Esophagus (tissue), 2 donors: ENCODE data around the gene GLP2R. TPM values are rescaled to one million over a fixed set of nuclear protein-coding genes. Genes with fewer than 3 reads are reported as not detected.
"Not testable (repeated sequence)": the region's sequence is repeated elsewhere in the genome, so short reads cannot be mapped to it uniquely, and the experiment has no call there.

Experiments used
- H3K27ac ChIP-seq, 2 donors: one replicate each; pipeline ENCODE4 v1.5.1; 2013; ENCODE audit warnings: low read depth in 2 of 2, mild to moderate bottlenecking in 2 of 2, inconsistent platforms in 1 of 2, low read length in 1 of 2, moderate library complexity in 1 of 2
- H3K27me3 ChIP-seq, 2 donors: one replicate each; pipeline ENCODE4 v1.6.1; 2013; ENCODE audit warnings: low read length in 2 of 2, control low read depth in 1 of 2, mild to moderate bottlenecking in 1 of 2; ENCODE audit not compliant: insufficient read depth in 2 of 2, control insufficient read depth in 1 of 2
- H3K36me3 ChIP-seq, 2 donors: one replicate each; pipeline ENCODE4 v1.6.1; 2013; ENCODE audit warnings: low read length in 1 of 2; ENCODE audit not compliant: control insufficient read depth in 2 of 2, insufficient read depth in 2 of 2
- H3K4me1 ChIP-seq, 2 donors: one replicate each; pipeline ENCODE4 v1.6.1; 2013; ENCODE audit warnings: low read length in 1 of 2; ENCODE audit not compliant: control insufficient read depth in 2 of 2, insufficient read depth in 2 of 2
- H3K4me3 ChIP-seq, 2 donors: one replicate each; pipeline ENCODE4 v1.5.1; 2013; ENCODE audit warnings: low read length in 2 of 2, mild to moderate bottlenecking in 2 of 2, low read depth in 1 of 2, moderate library complexity in 1 of 2
- H3K9me3 ChIP-seq, 2 donors: one replicate each; pipeline ENCODE4 v1.6.1; 2013; ENCODE audit warnings: mild to moderate bottlenecking in 2 of 2, low read depth in 1 of 2, low read length in 1 of 2, moderate library complexity in 1 of 2; ENCODE audit not compliant: control insufficient read depth in 2 of 2, insufficient read depth in 1 of 2
- WGBS, 2 donors: extraction: QIAGEN DNeasy Blood & Tissue Kit; methylation state at CpG; one replicate each; pipeline ENCODE4 v1.1.7; 2013; 5-methylcytosine and 5-hydroxymethylcytosine counted together
- polyA plus RNA-seq, 2 donors: library from polyadenylated mRNA; stranded (reverse); fragments of 200-250 nt; gene quantifications; one replicate each; pipeline ENCODE4 v1.2.3, GENCODE V29; 2013
- donor health status: healthy with polysubstance abuse.
- donor health status: Bipolar disorder and iron deficiency.

The GLP2R gene
- polyA plus RNA-seq, 2 donors = 0.15 to 0.18 TPM

DNA sequence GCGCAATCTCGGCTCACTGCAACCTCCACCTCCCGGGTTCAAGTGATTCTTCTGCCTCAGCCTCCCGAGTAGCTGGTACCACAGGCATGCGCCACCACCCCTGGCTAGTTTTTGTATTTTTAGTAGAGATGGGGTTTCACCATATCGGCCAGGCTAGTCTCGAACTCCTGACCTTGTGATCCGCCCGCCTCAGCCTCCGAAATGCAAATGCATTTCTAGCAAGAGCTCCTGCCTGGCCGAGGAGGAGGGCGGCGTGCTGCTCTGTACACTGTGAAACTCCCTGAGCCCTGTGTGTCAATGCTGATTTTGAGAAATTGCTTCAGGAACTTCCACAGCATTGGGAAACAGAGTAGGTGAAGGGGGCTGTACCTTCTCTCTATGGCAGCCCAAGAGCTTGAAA lies 95.5 kb downstream of the GLP2R start:
- not testable (repeated sequence) for H3K4me1 ChIP-seq, H3K9me3 ChIP-seq, H3K27ac ChIP-seq, H3K27me3 ChIP-seq, H3K4me3 ChIP-seq
- H3K36me3 ChIP-seq = peaks cover 0 to 12% of the 10 kb centered on the region in 2 donors
- 89 to 94% methylated on average over 13 of the region's 13 CpGs for WGBS, 2 donors

DNA sequence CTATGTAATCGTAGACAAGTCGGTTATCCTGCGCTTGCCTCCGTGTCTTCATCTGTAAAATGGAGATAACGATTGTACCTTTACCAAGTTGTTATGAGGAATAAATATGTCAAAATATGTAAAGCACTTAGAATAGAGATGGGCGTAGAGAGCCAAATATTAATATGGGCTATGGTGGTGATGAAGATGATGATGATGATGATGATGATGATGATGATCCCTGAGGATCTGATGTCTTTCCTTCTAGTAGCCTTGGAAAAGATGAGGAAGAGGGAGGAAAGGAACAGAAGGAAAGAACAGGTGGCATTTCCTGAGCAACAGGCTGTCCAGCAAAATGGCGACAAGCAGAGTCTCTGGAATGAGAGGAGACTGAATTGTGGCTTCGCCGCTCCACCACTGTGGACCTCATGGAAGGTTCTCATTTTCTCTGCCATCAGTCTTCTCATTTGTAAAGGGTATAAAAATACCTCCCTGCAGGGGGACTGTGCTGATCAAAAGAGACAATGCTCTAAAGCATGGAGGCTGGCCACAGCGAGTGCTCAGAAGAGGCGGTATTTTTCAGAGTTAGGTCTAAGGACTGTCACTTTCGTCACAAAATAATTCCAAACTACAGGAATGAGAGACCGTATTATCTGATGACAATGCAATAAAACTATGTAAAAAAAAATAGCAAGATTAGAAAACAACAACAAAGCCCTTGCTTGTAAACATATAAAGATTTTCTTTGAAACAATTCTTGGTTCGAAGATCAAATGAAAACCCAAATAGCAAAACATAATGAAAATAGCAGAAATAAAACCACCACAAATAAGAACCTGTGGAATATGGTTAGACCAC lies 96.5 kb downstream of the GLP2R start:
- Histone ChIP-seq H3K36me3 (peaks cover 0 to 9% of the 10 kb centered on the region in 2 donors), H3K27me3 (no peaks in the 10 kb centered on the region)

DNA sequence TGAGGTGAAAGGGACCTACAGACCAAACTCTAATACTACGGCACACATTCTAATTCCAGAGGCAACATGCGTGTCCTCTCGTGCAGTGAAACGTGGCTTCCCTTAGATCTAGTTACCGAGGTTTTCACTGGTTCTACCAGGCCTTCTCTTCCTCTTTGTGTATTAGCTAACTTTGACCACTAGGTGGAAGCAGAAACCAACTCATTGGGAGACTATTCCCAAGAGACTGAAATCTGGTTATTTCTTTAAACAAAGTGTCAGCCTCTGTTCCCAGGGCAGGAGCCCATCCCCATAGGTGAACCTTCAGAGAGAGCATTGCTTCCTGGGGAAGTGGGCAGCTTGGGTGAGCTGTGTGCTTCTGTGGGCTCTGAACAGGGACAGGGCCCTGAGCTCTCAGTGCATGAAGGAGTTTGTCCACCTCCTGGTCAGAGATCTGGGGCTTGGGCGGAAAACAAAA lies 99.0 kb downstream of the GLP2R start:
- H3K27me3 ChIP-seq = no peaks in the 10 kb centered on the region
- no peak overlapping the region for H3K27ac ChIP-seq
- WGBS, 2 donors = 18 to 20% methylated on average over 6 of the region's 6 CpGs
- no peaks in the 10 kb centered on the region for H3K9me3 ChIP-seq
- no peak overlapping the region for H3K4me3 ChIP-seq
- peaks cover 0 to 3% of the 10 kb centered on the region in 2 donors for H3K36me3 ChIP-seq
- no peaks in the 10 kb centered on the region for H3K4me1 ChIP-seq

More for the DNA sequence above, 96.5 kb downstream of the GLP2R start:
- H3K9me3 ChIP-seq = peaks cover 0 to under 1% of the 10 kb centered on the region in 2 donors
- no peaks in the 10 kb centered on the region for H3K4me1 ChIP-seq
- H3K4me3 ChIP-seq = no peak overlapping the region
- H3K27ac ChIP-seq = no peak overlapping the region
- 92 to 95% methylated on average over 14 of the region's 14 CpGs for WGBS, 2 donors

DNA sequence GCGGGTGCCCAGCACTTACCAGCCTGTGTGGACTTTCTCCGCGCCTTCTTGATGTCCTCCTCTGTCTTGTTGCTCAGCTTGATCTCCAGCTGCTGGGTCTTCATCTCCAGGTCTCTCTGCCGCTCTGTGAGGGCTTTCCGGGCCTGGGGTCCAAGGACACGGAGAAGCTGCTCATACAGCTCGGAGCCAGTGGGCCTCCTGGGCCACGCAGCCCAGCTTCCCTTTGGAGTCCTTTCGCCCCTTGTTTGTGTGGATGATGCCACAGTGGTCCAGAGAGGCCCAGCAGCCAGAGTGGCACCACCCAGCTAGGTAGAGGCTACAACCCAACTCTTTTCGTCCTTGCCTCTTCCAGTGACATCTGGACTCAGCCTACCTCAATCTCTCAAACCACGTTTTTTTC lies 99.7 kb downstream of the GLP2R start:
- 91 to 92% methylated on average over 11 of the region's 11 CpGs for WGBS, 2 donors
- Histone ChIP-seq H3K27ac (no peak overlapping the region), H3K4me1 (no peaks in the 10 kb centered on the region), H3K4me3 (no peak overlapping the region), H3K36me3 (peaks cover 0 to 2% of the 10 kb centered on the region in 2 donors), H3K9me3 (no peaks in the 10 kb centered on the region), H3K27me3 (no peaks in the 10 kb centered on the region)

DNA sequence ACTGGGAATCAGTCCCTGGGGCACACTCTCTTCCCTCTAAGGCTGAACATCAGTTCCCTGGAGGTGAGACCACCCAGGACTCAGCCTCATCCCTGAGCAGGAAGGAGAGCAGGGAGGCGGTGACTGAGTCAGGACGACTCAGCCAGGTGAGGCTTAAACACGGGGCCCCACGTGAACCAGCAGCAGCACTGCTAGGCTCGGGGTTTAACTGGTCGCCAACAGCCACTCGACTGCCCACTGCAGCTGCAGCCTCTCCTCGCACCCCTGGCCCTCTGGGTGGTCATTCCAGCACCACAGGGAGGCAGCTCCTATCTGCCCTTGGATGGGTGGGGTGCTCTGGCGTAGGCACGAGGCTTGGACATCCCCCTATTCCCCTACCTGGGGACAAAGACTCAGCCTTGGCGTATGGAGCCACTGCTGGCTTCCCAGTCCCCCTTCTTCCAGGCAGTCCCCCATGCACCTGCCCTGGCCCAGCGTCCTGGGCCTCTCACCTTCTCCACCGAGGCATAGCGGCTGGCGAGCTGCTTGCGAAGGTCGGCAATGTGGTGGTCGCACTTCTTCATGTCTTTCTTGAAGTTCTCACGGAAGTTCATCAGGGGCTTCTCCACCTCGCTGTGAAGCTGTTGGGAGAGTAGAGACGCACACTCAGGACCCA lies 100.6 kb downstream of the GLP2R start:
- no peaks in the 10 kb centered on the region for H3K27me3 ChIP-seq
- peaks cover 0 to 2% of the 10 kb centered on the region in 2 donors for H3K36me3 ChIP-seq
- H3K27ac ChIP-seq = no peak overlapping the region
- H3K4me3 ChIP-seq = no peak overlapping the region
- no peaks in the 10 kb centered on the region for H3K9me3 ChIP-seq
- 82 to 84% methylated on average over 21 of the region's 21 CpGs for WGBS, 2 donors
- H3K4me1 ChIP-seq = no peaks in the 10 kb centered on the region

- 35 to 42% methylated on average over 13 of the region's 13 CpGs for WGBS, 2 donors
- Histone ChIP-seq H3K4me1 (no peaks in the 10 kb centered on the region), H3K4me3 (no peak overlapping the region), H3K36me3 (peaks cover 2% of the 10 kb centered on the region in 2 donors), H3K27me3 (no peaks in the 10 kb centered on the region), H3K27ac (no peak overlapping the region), H3K9me3 (no peaks in the 10 kb centered on the region)
Observed at GRCh38 chr17:9928601-9929333, 103.0 kb downstream of the GLP2R start.

- WGBS, 2 donors = 81 to 84% methylated on average over 8 of the region's 8 CpGs
- Histone ChIP-seq H3K27ac (no peak overlapping the region), H3K9me3 (peaks cover 0 to 4% of the 10 kb centered on the region in 2 donors), H3K4me3 (no peak overlapping the region), H3K4me1 (peaks cover 0 to 2% of the 10 kb centered on the region in 2 donors), H3K36me3 (peaks cover 2 to 4% of the 10 kb centered on the region in 2 donors), H3K27me3 (no peaks in the 10 kb centered on the region)
Observed at GRCh38 chr17:9929871-9930270, 104.1 kb downstream of the GLP2R start.

- no peak overlapping the region for H3K4me3 ChIP-seq
- no peaks in the 10 kb centered on the region for H3K27me3 ChIP-seq
- 68 to 76% methylated on average over 12 of the region's 12 CpGs for WGBS, 2 donors
- peaks cover 0 to 4% of the 10 kb centered on the region in 2 donors for H3K9me3 ChIP-seq
- no peak overlapping the region for H3K27ac ChIP-seq
- peaks cover 2 to 3% of the 10 kb centered on the region in 2 donors for H3K36me3 ChIP-seq
- H3K4me1 ChIP-seq = peaks cover 0 to 2% of the 10 kb centered on the region in 2 donors
Observed at GRCh38 chr17:9931144-9931741, 105.5 kb downstream of the GLP2R start.

GRCh38 chr17:9932491-9932890 lies 106.8 kb downstream of the GLP2R start:
- Histone ChIP-seq H3K36me3 (peaks cover 2% of the 10 kb centered on the region in 2 donors), H3K4me1 (peaks cover 0 to 5% of the 10 kb centered on the region in 2 donors), H3K4me3 (no peak overlapping the region), H3K27me3 (no peaks in the 10 kb centered on the region), H3K9me3 (peaks cover 0 to 4% of the 10 kb centered on the region in 2 donors), H3K27ac (no peak overlapping the region)
- 63 to 67% methylated on average over 2 of the region's 2 CpGs for WGBS, 2 donors
